Heart left ventricle (tissue), 13 donors: ENCODE data around the gene RIMS4.

Experiments
- POLR2A ChIP-seq, 2 donors: fragments of 450-650 bp; IDR thresholded peaks; one replicate each; pipeline ENCODE4 v1.6.1; 2017; ENCODE audit warnings: antibody characterized with exemption in 2 of 2, mild to moderate bottlenecking in 2 of 2, moderate library complexity in 2 of 2
- TF ChIP-seq, protein P1 (sequence below), 12 donors: fragments of 200-600 bp; sonication (generic) in 4 of 12; IDR thresholded peaks; one replicate each; pipeline versions ENCODE4 v1.5.0 to v1.8.0; 2018 to 2022; ENCODE audit warnings: antibody characterized with exemption in 12 of 12, mild to moderate bottlenecking in 5 of 12
- donor health status: ischemic (EF 13 %, LVEDD 7.1; RV severe dilation, severe dysfunction).
- donor health status: DM: no; HTN: yes; CAD: no.
- donor health status: DM: no; HTN: no; CAD: no.
- donor health status: ischemic (EF 25% LVEDD 6.9; RV normal size, moderate dysfunction).
- donor health status: ischemic (EF 25% LVEDD 5.7; RV mildly dilated, moderate dysfunction).
- donor health status: ischemic (EF 35%, LVEDD 5.7; RV mildly dilated, moderate dysfunction).
- donor health status: nonischemic (EF 11% LVEDD 7.7; RV severe dilation, severe dysfunction).
- donor health status: DM: yes; HTN: yes; CAD: no.
- donor health status: PGD.
- donor health status: ischemic (EF 29% LVEDD 5.4; RV normal size, mild dysfunction).
- donor health status: nonischemic (EF 23%, LVEDD 6.1; RV moderate dilation, normal function).

DNA sequence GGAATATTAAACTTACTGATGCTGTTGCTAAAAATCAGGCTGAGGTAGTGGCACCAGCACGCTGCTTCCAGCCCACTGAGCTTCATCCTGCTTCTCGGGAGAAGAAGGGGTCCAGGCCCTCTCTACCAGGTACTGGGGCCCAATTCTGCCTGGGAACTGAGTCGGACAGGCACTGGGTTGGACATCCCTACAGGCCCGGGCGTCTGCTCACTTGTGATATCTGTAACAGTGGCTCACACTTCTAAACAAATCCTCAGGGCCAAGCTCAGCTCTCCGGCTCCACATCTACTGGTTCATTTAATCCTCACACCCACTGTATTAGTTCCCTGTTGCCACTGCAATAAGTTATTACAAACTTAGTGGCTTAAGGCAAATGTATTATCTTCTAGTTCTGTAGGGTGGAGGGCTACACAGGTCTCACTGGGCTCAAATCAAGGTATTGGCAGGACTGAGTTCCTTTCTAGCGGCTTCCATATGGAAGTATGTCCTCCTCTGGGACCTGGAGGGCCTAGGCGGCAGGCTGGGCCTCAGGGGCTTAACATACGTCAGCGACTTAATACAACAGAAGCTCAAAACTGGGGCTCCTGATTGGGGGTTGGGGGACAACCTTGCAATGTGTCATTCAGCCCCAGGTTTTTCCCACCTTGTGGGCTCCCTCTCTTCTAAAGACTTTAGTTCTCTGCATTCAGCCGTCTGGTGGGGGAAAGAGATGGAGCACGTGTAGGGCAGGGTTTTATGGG, 66.3 kb downstream of the RIMS4 start:
- TF ChIP-seq, protein P1, sequence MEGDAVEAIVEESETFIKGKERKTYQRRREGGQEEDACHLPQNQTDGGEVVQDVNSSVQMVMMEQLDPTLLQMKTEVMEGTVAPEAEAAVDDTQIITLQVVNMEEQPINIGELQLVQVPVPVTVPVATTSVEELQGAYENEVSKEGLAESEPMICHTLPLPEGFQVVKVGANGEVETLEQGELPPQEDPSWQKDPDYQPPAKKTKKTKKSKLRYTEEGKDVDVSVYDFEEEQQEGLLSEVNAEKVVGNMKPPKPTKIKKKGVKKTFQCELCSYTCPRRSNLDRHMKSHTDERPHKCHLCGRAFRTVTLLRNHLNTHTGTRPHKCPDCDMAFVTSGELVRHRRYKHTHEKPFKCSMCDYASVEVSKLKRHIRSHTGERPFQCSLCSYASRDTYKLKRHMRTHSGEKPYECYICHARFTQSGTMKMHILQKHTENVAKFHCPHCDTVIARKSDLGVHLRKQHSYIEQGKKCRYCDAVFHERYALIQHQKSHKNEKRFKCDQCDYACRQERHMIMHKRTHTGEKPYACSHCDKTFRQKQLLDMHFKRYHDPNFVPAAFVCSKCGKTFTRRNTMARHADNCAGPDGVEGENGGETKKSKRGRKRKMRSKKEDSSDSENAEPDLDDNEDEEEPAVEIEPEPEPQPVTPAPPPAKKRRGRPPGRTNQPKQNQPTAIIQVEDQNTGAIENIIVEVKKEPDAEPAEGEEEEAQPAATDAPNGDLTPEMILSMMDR (IDR thresholded peaks at IDR 0.05), result no peak
- TF ChIP-seq POLR2A (IDR thresholded peaks at IDR 0.05), result no peak
